ENCODE data around the gene MOCS2. TPM values are rescaled to one million over a fixed set of nuclear protein-coding genes. Genes with fewer than 3 reads are reported as not detected.

MOCS2 gene, protein sequence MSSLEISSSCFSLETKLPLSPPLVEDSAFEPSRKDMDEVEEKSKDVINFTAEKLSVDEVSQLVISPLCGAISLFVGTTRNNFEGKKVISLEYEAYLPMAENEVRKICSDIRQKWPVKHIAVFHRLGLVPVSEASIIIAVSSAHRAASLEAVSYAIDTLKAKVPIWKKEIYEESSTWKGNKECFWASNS
- 34.7 to 40.6 TPM (median 36.0 TPM) in 5 replicates for total RNA-seq (2022; extraction: Qiagen RNA extraction; ENCODE audit: low read depth)

DNA sequence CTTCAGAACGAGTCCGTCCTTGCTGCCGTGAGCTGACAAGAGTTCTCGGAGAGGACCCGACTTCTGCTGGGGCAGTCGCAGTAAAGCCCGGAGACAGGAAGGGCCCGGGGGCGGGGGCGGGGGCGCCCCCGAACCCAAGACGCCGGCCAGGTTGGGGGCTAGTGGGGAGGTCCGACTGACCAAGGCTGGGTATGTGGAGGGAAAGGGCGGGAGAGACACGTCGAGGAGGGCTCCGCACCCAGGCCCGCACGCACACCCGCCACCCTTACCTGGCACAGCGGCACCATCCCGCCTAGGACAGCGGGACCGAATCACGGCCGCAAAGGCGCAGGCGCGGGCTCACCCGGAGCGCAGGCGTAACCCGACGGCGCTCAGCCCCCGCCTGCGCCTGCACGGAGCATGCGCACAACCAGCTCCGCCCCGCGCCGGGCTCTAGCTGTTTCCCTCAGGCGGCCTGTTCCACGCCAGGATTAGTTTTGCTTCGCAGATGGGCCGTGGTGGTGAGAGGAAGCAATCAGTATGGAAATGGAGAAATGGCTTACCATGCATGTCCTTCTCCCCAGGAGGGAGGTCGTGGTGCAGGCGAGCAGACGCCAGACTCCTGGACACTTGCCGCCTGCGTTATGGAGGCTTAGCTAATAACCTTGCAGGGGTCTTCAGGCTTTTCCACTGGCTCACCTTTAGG lies at the start of gene MOCS2:
Gene MOCS2 (minus strand): TSS at position 315 of the 685 bp plus-strand sequence. CDS start 2,583 bp downstream, outside the sequence.

Other genes starting within 250 kb of the MOCS2 start
- 22.6 to 36.8 TPM (median 31.8 TPM) in 5 replicates for gene ITGA2, start 120.4 kb downstream of the MOCS2 start, total RNA-seq (2022; extraction: Qiagen RNA extraction; ENCODE audit: low read depth)

All from A549 treated with CpdA at 1 μM for 4 hours (cell line).